Activated CD4-positive, alpha-beta T cell treated with anti-CD3 and anti-CD28 coated beads, Interleukin-2, amount 50 U/mL, for 4 hours (primary cell): ENCODE data around the gene TRMT6.

Experiments used
- DNase-seq, 2 experiments: peaks; one replicate each; pipeline ENCODE4 v3.0.0-alpha.2; 2020

Gene TRMT6

DNA sequence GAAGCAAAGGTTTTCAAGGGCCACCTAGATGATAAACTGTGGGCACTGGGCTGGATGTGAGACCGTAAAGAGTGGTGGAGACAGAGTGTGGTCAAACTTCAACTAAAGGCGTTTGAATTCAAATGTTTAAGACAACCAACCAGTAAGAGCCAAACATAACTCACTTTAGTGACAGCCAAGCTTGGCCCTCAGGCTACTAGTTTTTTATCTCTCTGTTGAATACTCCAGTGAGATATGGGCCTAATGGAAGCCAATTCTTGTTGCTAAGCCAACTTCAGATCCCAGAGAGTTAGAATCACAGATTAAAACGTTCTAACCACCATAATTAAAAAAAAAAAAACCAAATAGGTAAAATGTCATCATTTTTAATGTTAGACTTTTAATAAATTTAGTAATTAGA is 57.3 kb downstream of the TRMT6 start:
- DNase-seq = no peak

DNA sequence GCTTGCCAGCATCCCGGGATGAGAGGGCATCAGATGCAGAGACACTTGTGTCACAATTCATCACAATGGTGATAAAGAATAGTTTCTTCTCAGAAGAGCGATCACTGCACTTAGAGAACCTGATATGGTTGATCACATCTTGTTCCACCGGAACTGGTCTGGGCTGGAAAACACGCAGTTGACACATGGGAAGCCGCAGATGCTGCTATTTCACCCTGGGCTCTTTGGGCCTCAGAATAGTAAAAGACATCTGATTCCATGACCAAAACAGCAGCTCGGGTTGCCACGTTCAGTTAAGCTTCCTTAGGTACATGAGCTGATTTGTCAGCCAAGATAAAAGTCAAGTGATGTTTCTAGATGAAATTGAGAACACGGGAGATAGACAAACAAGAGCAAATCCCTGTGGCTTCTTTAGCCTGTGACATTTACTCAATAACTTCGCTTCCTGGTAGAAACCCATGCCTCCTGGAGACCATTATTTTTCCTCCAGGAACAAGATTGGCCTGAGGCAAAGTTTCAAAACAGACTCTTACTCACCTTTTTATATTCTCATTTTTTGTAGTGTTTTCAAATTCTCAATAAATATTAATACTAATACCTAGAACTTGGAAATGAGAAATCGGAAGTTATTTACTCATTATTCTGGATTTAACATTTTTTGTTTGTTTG is 59.4 kb downstream of the TRMT6 start:
- DNase-seq = no peak

DNA sequence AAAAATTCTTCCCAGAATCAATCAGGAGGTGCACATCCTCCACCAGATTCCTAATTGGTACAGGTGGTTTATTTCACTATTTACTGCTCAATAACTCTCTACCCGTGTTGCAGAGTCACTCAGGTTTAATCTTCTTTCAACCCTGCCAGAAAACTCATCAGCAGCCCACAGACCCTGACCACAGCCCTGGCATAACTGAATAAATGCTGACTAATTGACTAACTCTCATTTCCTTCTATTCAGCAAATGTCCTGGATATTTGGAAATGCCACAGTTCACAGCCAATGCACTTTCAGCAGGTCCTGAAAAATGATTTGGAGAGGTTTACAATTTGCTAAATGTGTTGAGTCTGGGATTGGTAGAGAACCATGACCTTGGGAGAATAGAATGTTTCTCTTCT is 62.3 kb downstream of the TRMT6 start:
- no peak for DNase-seq

DNA sequence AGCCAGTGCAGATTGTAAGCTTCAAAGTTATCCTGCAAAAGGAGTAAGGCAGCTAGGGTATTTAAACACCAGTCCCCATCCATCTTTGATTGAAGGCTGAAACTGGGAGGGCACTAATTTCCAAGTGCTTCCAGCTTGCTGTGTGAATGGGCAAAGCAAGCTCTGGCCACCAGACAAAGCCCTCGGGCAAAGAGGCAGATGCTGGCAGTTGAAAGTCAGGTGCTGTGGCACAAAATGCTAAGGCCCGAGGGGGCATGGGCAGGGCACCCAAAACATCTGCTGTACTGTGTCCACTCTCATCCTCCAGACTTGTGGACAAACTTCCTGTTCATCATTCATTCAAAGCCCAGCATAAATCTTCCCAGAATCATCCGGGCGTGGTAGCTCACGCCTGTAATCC is 62.9 kb downstream of the TRMT6 start:
- no peak for DNase-seq
